Fibroblast of lung (primary cell): ENCODE measurements around the gene KRT7.

ENCODE experiments used
- CTCF ChIP-seq, 2 donors: IDR thresholded peaks in 1 of 2; conservative IDR thresholded peaks in 1 of 2; 1 replicate in 1 of 2; 2 replicates in 1 of 2; pipeline ENCODE4 v1.5.1; 2011 to 2012; ENCODE audit warnings: low read length in 2 of 2, control low read depth in 1 of 2, inconsistent platforms in 1 of 2, low read depth in 1 of 2, mild to moderate bottlenecking in 1 of 2
- EZH2 ChIP-seq: IDR thresholded peaks from 2 replicates; pipeline ENCODE4 v1.5.1; 2012; ENCODE audit warnings: low read length, control low read depth, mild to moderate bottlenecking; ENCODE audit errors: missing control alignments

- TF ChIP-seq CTCF (conservative IDR thresholded peaks at IDR 0.05 in 1 of 2, IDR thresholded peaks at IDR 0.05 in 1 of 2; ENCODE audit: low read depth in 1 of 2, low read length in 2 of 2), result no peak
- TF ChIP-seq EZH2, result no peak
Observed at GRCh38 chr12:52243259-52243855, 10.3 kb downstream of the KRT7 start.
